K562 (cell line): ENCODE measurements around the gene ZDHHC8. TPM values are rescaled to one million over a fixed set of nuclear protein-coding genes. Genes with fewer than 3 reads are reported as not detected.
A peak's percentile ranks its signal among the peaks of the same experiment; 100 is the strongest.

Source experiments
- ATAC-seq: fragments of 200-7000 bp; cut with Tn5 transposase; 3 replicates; pipeline ENCODE4 v1.9.1; 2020; ENCODE audit warnings: moderate library complexity
- BruUV-seq: library from RNA; stranded (reverse); fragments of 400-500 nt; replicated peaks from 2 replicates; lab custom pipeline; 2021; lab: Mats Ljungman, UMichigan
- CTCF ChIA-PET: fragments of 300-600 bp; formaldehyde crosslinking; extraction: SDS; loops from one replicate; lab custom pipeline; 2021; ENCODE audit warnings: low intra/inter-chr PET ratio; lab: Yijun Ruan, JAX
- POLR2A ChIA-PET: fragments of 300-600, 350-650 bp; sonication (Branson Sonifier 250); formaldehyde crosslinking; extraction: SDS; loops from one replicate; lab custom pipeline; 2021; ENCODE audit warnings: antibody characterized with exemption, inconsistent platforms; lab: Yijun Ruan, JAX
- DNase-seq, 4 experiments: peaks; one replicate each; pipeline versions ENCODE4 v3.0.0 to v3.0.0-alpha.2; 2011 to 2018; ENCODE audit warnings: low spot score in 3 of 4, mixed read lengths in 3 of 4; ENCODE audit errors: extremely low read depth in 1 of 4
- FAIRE-seq: peaks from 2 replicates; lab custom pipeline; 2011; peaks lifted over from hg19 to GRCh38; lab: Jason Lieb, UNC
- H2AFZ ChIP-seq: 2 replicates; pipeline ENCODE4 v1.6.0; 2011; ENCODE audit warnings: low read depth, low read length, control low read depth, inconsistent platforms
- H3K27ac ChIP-seq: fragments of 200-600 bp; 3 replicates; pipeline ENCODE4 v1.8.0; 2011; ENCODE audit warnings: low read depth, mild to moderate bottlenecking, control low read depth, inconsistent platforms, low read length, moderate library complexity, mixed read lengths; ENCODE audit errors: extremely low read depth
- H3K27me3 ChIP-seq, 2 experiments: fragments of 300-600 bp in 1 of 2; 2 replicates in 1 of 2; 3 replicates in 1 of 2; pipeline versions ENCODE4 v1.6.0 to v1.8.0; 2011; ENCODE audit warnings: inconsistent platforms in 2 of 2, low read length in 2 of 2, mild to moderate bottlenecking in 1 of 2, mixed read lengths in 1 of 2, moderate library complexity in 1 of 2; ENCODE audit not compliant: control insufficient read depth in 2 of 2, insufficient read depth in 2 of 2
- H3K36me3 ChIP-seq: fragments of 300-600 bp; 3 replicates; pipeline ENCODE4 v1.8.0; 2011; ENCODE audit warnings: mild to moderate bottlenecking, low read length, inconsistent platforms; ENCODE audit not compliant: control insufficient read depth, insufficient read depth
- H3K4me1 ChIP-seq, 2 experiments: fragments of 200-600 bp in 1 of 2; replicated peaks in 1 of 2; 2 replicates in 1 of 2; 3 replicates in 1 of 2; pipeline versions ENCODE4 v1.5.1 to v1.8.0; 2011; ENCODE audit warnings: inconsistent platforms in 2 of 2, low read length in 2 of 2, mild to moderate bottlenecking in 1 of 2, mixed read lengths in 1 of 2, moderate library complexity in 1 of 2; ENCODE audit not compliant: control insufficient read depth in 2 of 2, insufficient read depth in 2 of 2
- H3K4me2 ChIP-seq: 2 replicates; pipeline ENCODE4 v1.6.1; 2011; ENCODE audit warnings: low read length, control low read depth, inconsistent platforms, mixed read lengths; ENCODE audit not compliant: insufficient read depth
- H3K4me3 ChIP-seq: fragments of 200-600 bp; sonication (generic), shearing (Covaris generic); 2 replicates; pipeline ENCODE4 v1.5.1; 2016; ENCODE audit warnings: control low read depth, inconsistent platforms
- H3K79me2 ChIP-seq: fragments of 200-600 bp; 3 replicates; pipeline ENCODE4 v1.8.0; 2011; ENCODE audit warnings: low read length, inconsistent platforms; ENCODE audit not compliant: control insufficient read depth, insufficient read depth
- H3K9ac ChIP-seq, 2 experiments: 2 replicates each; pipeline versions ENCODE4 v1.6.0 to v1.6.1; 2011; ENCODE audit warnings: low read depth in 2 of 2, low read length in 2 of 2, control low read depth in 1 of 2, inconsistent platforms in 1 of 2, mild to moderate bottlenecking in 1 of 2, mixed read lengths in 1 of 2; ENCODE audit not compliant: insufficient read depth in 1 of 2
- H3K9me1 ChIP-seq: one replicate; pipeline ENCODE4 v1.6.0; 2011; ENCODE audit warnings: inconsistent platforms, mild to moderate bottlenecking, low read length, moderate library complexity; ENCODE audit not compliant: control insufficient read depth, insufficient read depth
- H3K9me3 ChIP-seq: replicated peaks from 2 replicates; pipeline ENCODE4 v1.5.1; 2011; ENCODE audit warnings: low read depth, low read length, inconsistent platforms; ENCODE audit not compliant: control insufficient read depth, insufficient read depth
- H4K20me1 ChIP-seq: replicated peaks from 2 replicates; pipeline ENCODE4 v1.6.1; 2011; ENCODE audit warnings: low read length, inconsistent platforms, mixed read lengths; ENCODE audit not compliant: control insufficient read depth, insufficient read depth
- ATF3 ChIP-seq, 2 experiments: fragments of 450-650 bp in 1 of 2; sonication (generic) in 1 of 2; formaldehyde crosslinking in 1 of 2; IDR thresholded peaks in 1 of 2; conservative IDR thresholded peaks in 1 of 2; 2 replicates each; pipeline versions ENCODE4 v1.6.1 to v1.8.1; 2016 to 2023; ENCODE audit warnings: mild to moderate bottlenecking in 2 of 2, moderate library complexity in 2 of 2, inconsistent platforms in 1 of 2, missing genetic modification reagents in 1 of 2
- CTBP1 ChIP-seq: fragments of 450-650 bp; IDR thresholded peaks from 2 replicates; pipeline ENCODE4 v1.6.1; 2016; ENCODE audit warnings: borderline replicate concordance
- EHMT2 ChIP-seq: fragments of 450-650 bp; IDR thresholded peaks from 2 replicates; pipeline ENCODE4 v1.6.1; 2018; ENCODE audit warnings: antibody characterized with exemption
- FOS ChIP-seq: IDR thresholded peaks from 3 replicates; pipeline ENCODE4 v1.6.1; 2011; ENCODE audit not compliant: insufficient read length; ENCODE audit errors: extremely low read depth
- GABPA ChIP-seq: fragments of 200-800 bp; sonication (Bioruptor generic); conservative IDR thresholded peaks from 2 replicates; pipeline ENCODE4 v1.6.1; 2016; ENCODE audit warnings: low read depth, missing genetic modification characterization, missing compliant biosample characterization
- GABPB2 ChIP-seq: fragments of 250-450 bp; sonication (Bioruptor Pico); conservative IDR thresholded peaks from 2 replicates; pipeline ENCODE4 v1.5.1; 2021; ENCODE audit warnings: mild to moderate bottlenecking
- PREB ChIP-seq: sonication (generic); formaldehyde crosslinking; IDR thresholded peaks from 2 replicates; pipeline ENCODE4 v1.8.1; 2023; ENCODE audit warnings: mild to moderate bottlenecking, missing genetic modification reagents
- SLC30A9 ChIP-seq: fragments of 250-450 bp; sonication (Bioruptor Pico); IDR thresholded peaks from 2 replicates; pipeline ENCODE4 v1.8.0; 2022; ENCODE audit warnings: mild to moderate bottlenecking, moderate library complexity
- ZNF282 ChIP-seq: sonication (generic); formaldehyde crosslinking; IDR thresholded peaks from 2 replicates; pipeline ENCODE4 v1.8.1; 2023; ENCODE audit warnings: missing genetic modification reagents
- ZNF707 ChIP-seq: fragments of 250-450 bp; sonication (Bioruptor Pico); conservative IDR thresholded peaks from 2 replicates; pipeline ENCODE4 v1.8.0; 2022; ENCODE audit warnings: inconsistent platforms, mild to moderate bottlenecking, moderate library complexity
- WGBS: fragments of 100-300 bp; shearing (Covaris generic); methylation state at CpG from one replicate; pipeline ENCODE4 v1.1.6; 2016; ENCODE audit warnings: low coverage, mixed read lengths; ENCODE audit not compliant: insufficient coverage; ENCODE audit errors: missing lambda C conversion rate; 5-methylcytosine and 5-hydroxymethylcytosine counted together
- in situ Hi-C: fragments of 300-500 bp; cut with MboI; formaldehyde crosslinking; loops from 4 replicates; pipeline ENCODE4 v1.15.0; 2018; ENCODE audit warnings: inconsistent platforms, mixed read lengths
- intact Hi-C: fragments of 100-400 bp; cut with micrococcal nuclease; formaldehyde crosslinking; loops from 2 replicates; pipeline ENCODE4 v1.14.2; 2022
- polyA plus RNA-seq, 8 experiments: library from polyadenylated mRNA; depleted of rRNA in 4 of 8; stranded (reverse) in 5 of 8; unstranded in 3 of 8; fragments of >200 nt; fragmentation: Nextera tagmentation in 2 of 8; fragmentation: Illumina TruSeq in 1 of 8; extraction: Ambion mirVana in 2 of 8; extraction: Trizol in 1 of 8; gene quantifications; 2 replicates each; pipeline versions ENCODE4 v1.2.1 to v1.2.3, GENCODE V29; 2011 to 2014; ENCODE audit warnings: inconsistent platforms in 1 of 8, missing spikeins in 1 of 8
- total RNA-seq, 7 experiments: library from RNA; depleted of rRNA in 6 of 7; stranded (reverse); fragments of >200 nt in 6 of 7; fragmentation: Illumina TruSeq in 2 of 7; extraction: Trizol in 2 of 7; gene quantifications; 2 replicates each; pipeline versions ENCODE4 v1.2.1 to v1.2.3, GENCODE V29; 2011 to 2021; ENCODE audit warnings: low replicate concordance in 1 of 7

ZDHHC8 gene
- total and polyA plus RNA-seq, 9 of the 15 experiments (the other 6 are each of a cell fraction or from before 2014, with no cell fraction given) = 0.04 to 109 (median 16.4) TPM

- TF ChIP-seq GABPA (tag) (no peak), EHMT2 (no peak), FOS (no peak), ZNF282 (CRISPR knock-in tag) (0 out of 2 replicates have a peak, but pooled peaks have one; percentile 86), ZNF707 (CRISPR knock-in tag) (no peak), GABPB2 (no peak), SLC30A9 (CRISPR knock-in tag) (no peak), PREB (CRISPR knock-in tag) (no peak)
These were observed 54.1 kb downstream of the ZDHHC8 start (continued) for GRCh38 chr22:20185750-20186149.

GRCh38 chr22:20186183-20186870 is 54.7 kb downstream of the ZDHHC8 start:
- Histone ChIP-seq H3K4me2 (no peak overlapping the region), H3K9ac (no peak overlapping the region), H3K27me3 (peaks cover 31 to 65% of the 10 kb centered on the region in 2 experiments; a peak in 4 of 5 replicates), H3K9me1 (no peaks in the 10 kb centered on the region), H2AFZ (no peak overlapping the region), H4K20me1 (peaks cover 30% of the 10 kb centered on the region), H3K4me1 (peaks cover 0 to 38% of the 10 kb centered on the region in 2 experiments; a peak in 1 of 5 replicates), H3K79me2 (no peaks in the 10 kb centered on the region), H3K36me3 (no peaks in the 10 kb centered on the region), H3K4me3 (no peak overlapping the region), H3K27ac (no peak overlapping the region), H3K9me3 (no peaks in the 10 kb centered on the region)
- BruUV-seq = no TSS peak
- POLR2A ChIA-PET = interaction anchor here (0.5 to 3.6 kb wide), 7 partner anchors 10 to 291 kb away, joined by 3 to 14 read pairs (median 4); no protein-coding TSS in a partner anchor
- intact Hi-C loops (no loop called here), in situ Hi-C loops (no loop called here)
- WGBS = 1% methylated on average over 10 of the region's 10 CpGs
- DNase-seq (peak; percentile 74 to 93 (median 88)), FAIRE-seq (peak; percentile 54), ATAC-seq (peak; percentile 71)
- CTCF ChIA-PET = interaction anchor here (0.5 to 1.5 kb wide), 2 partner anchors 20 to 29 kb away, joined by 3 to 4 read pairs; no protein-coding TSS in a partner anchor
- TF ChIP-seq ATF3 (IDR thresholded peaks at IDR 0.05) (no peak), ATF3 (CRISPR knock-in tag; conservative IDR thresholded peaks at IDR 0.05) (no peak), CTBP1 (peak; percentile 64; the same call in 1 of the 2 replicates)
